ENCODE data around the gene MT1F. TPM values are rescaled to one million over a fixed set of nuclear protein-coding genes. Genes with fewer than 3 reads are reported as not detected.

The MT1F gene
- total and polyA plus RNA-seq, 10 of the 15 experiments (the other 5 are each of a cell fraction or from before 2014, with no cell fraction given), result 0.28 to 2.5 (median 1.1) TPM; not detected in 1

GRCh38 chr16:56702836-56703235 lies 45.1 kb downstream of the MT1F start:
- POLR2A ChIA-PET, result interaction anchor here (0.6 kb wide), 1 partner anchor 169 kb away, joined by 5 read pairs; no protein-coding TSS in a partner anchor
- no peak overlapping the region for H2AFZ ChIP-seq (ENCODE audit: control insufficient read depth, low read depth, low read length)
- intact Hi-C loops (cut with micrococcal nuclease; ENCODE audit: unreplicated experiment), result loop anchor here (1.0 to 10.0 kb wide), 4 partner anchors 29 to 388 kb away; no protein-coding TSS in a partner anchor

More at GRCh38 chr16:56702836-56703235, 45.1 kb downstream of the MT1F start:
- TF ChIP-seq MXI1 (IDR thresholded peaks at IDR 0.05; ENCODE audit: low read depth, low read length), result no peak
- TF ChIP-seq JUND (IDR thresholded peaks at IDR 0.05; ENCODE audit: low read depth, low read length), result no peak
- TF ChIP-seq RCOR1 (conservative IDR thresholded peaks at IDR 0.05; ENCODE audit: low read depth, low read length), result no peak
- no peak overlapping the region for H3K9ac ChIP-seq (ENCODE audit: control insufficient read depth, insufficient read depth, low read length)
- ATAC-seq (no peak), DNase-seq (ENCODE audit: low read depth, low spot score) (no peak), FAIRE-seq (no peak)
- in situ Hi-C loops (cut with MboI), result loop anchor here (5.0 kb wide), 1 partner anchor 191 kb away; no protein-coding TSS in a partner anchor
- H3K79me2 ChIP-seq (ENCODE audit: control insufficient read depth, insufficient read depth, low read length), result no peaks in the 10 kb centered on the region
- WGBS (ENCODE audit: insufficient coverage, insufficient replicate concordance, low lambda C conversion rate, missing lambda C conversion rate), result 53% methylated on average over 5 of the region's 5 CpGs
- H3K36me3 ChIP-seq (ENCODE audit: control insufficient read depth in 2 of 2, insufficient read depth in 2 of 2, low read length in 1 of 2), result no peaks in the 10 kb centered on the region
- CTCF ChIA-PET, result interaction anchor here (0.9 to 4.6 kb wide), 21 partner anchors 15 to 394 kb away, joined by 3 to 90 read pairs (median 9); partner anchors contain the start of gene MT2A
- no peaks in the 10 kb centered on the region; the same call in 1 of the 2 replicates for H3K4me1 ChIP-seq (ENCODE audit: control insufficient read depth, insufficient read depth, low read length)
- RAD21 ChIA-PET (ENCODE audit: unreplicated experiment), result interaction anchor here (1.0 to 4.7 kb wide), 12 partner anchors 13 to 126 kb away, joined by 3 to 66 read pairs (median 6); no protein-coding TSS in a partner anchor
- H3K27me3 ChIP-seq (replicated peaks in 1 of 2; ENCODE audit: control insufficient read depth in 2 of 2, insufficient read depth in 2 of 2, low read length in 1 of 2), result no peaks in the 10 kb centered on the region; a peak in 1 of 4 replicates
- BruUV-seq (replicated peaks), result no TSS peak
- no peak overlapping the region for H3K4me3 ChIP-seq
- SMC1A ChIA-PET (ENCODE audit: uncharacterized antibody, unreplicated experiment), result interaction anchor here (0.6 to 4.6 kb wide), 26 partner anchors 13 to 345 kb away, joined by 3 to 67 read pairs (median 5); partner anchors contain the start of genes MT1G and MT1X
- H4K20me1 ChIP-seq (ENCODE audit: control insufficient read depth, insufficient read depth), result no peaks in the 10 kb centered on the region
- no peak overlapping the region for H3K4me2 ChIP-seq (ENCODE audit: control insufficient read depth, insufficient read depth)
- no peaks in the 10 kb centered on the region for H3K9me3 ChIP-seq (replicated peaks; ENCODE audit: control insufficient read depth, insufficient read depth, low read length)
- H3K27ac ChIP-seq (ENCODE audit: control insufficient read depth, insufficient read depth), result no peak overlapping the region

Other genes with a start within 250 kb of the MT1F start
Only the 7 nearest of the 16 such genes appear.
- 10.0 and 11.0 TPM in 2 replicates for gene MT1E, start 32.2 kb upstream of the MT1F start, total RNA-seq (2014; rRNA removed)
- gene MT1E, start 32.2 kb upstream of the MT1F start, total RNA-seq (2014; rRNA removed; fragmentation: Illumina TruSeq; extraction: Trizol), result 7.6 and 7.9 TPM in 2 replicates
- 10.6 and 12.7 TPM in 2 replicates for gene MT1E, start 32.2 kb upstream of the MT1F start, total RNA-seq (2021)
- 16.8 and 18.2 TPM in 2 replicates for gene MT1E, start 32.2 kb upstream of the MT1F start, polyA plus RNA-seq (2011; rRNA removed)
- 0.48 and 5.8 TPM in 2 replicates for gene MT1E, start 32.2 kb upstream of the MT1F start, polyA plus RNA-seq (2014; fragmentation: Illumina TruSeq; extraction: Trizol)
- gene MT1E, start 32.2 kb upstream of the MT1F start, polyA plus RNA-seq (2014; fragmentation: Nextera tagmentation; extraction: Ambion mirVana), result 10 to 100 TPM; 17.7 to 20.7 TPM
- 16.2 and 18.8 TPM in 2 replicates for gene MT1E, start 32.2 kb upstream of the MT1F start, polyA plus RNA-seq (2014; rRNA removed)
- 10 to 100 TPM; 20.1 to 22.3 TPM for gene MT1E, start 32.2 kb upstream of the MT1F start, polyA plus RNA-seq (2016; fragmentation: Nextera tagmentation; extraction: Ambion mirVana)
- gene MT1M, start 25.3 kb upstream of the MT1F start, total RNA-seq (2014; rRNA removed), result not detected in 2 replicates
- not detected in 2 replicates for gene MT1M, start 25.3 kb upstream of the MT1F start, total RNA-seq (2014; rRNA removed; fragmentation: Illumina TruSeq; extraction: Trizol)
- not detected in 2 replicates for gene MT1M, start 25.3 kb upstream of the MT1F start, total RNA-seq (2021)
- gene MT1M, start 25.3 kb upstream of the MT1F start, polyA plus RNA-seq (2011; rRNA removed), result not detected in 2 replicates
- gene MT1M, start 25.3 kb upstream of the MT1F start, polyA plus RNA-seq (2014; fragmentation: Illumina TruSeq; extraction: Trizol), result not detected in 2 replicates
- not detected for gene MT1M, start 25.3 kb upstream of the MT1F start, polyA plus RNA-seq (2014; fragmentation: Nextera tagmentation; extraction: Ambion mirVana)
- gene MT1M, start 25.3 kb upstream of the MT1F start, polyA plus RNA-seq (2014; rRNA removed), result not detected in 2 replicates
- not detected for gene MT1M, start 25.3 kb upstream of the MT1F start, polyA plus RNA-seq (2016; fragmentation: Nextera tagmentation; extraction: Ambion mirVana)
- gene MT1A, start 19.3 kb upstream of the MT1F start, total RNA-seq (2014; rRNA removed), result not detected in 2 replicates
- not detected in 2 replicates for gene MT1A, start 19.3 kb upstream of the MT1F start, total RNA-seq (2014; rRNA removed; fragmentation: Illumina TruSeq; extraction: Trizol)
- gene MT1A, start 19.3 kb upstream of the MT1F start, total RNA-seq (2021), result not detected in 2 replicates
- gene MT1A, start 19.3 kb upstream of the MT1F start, polyA plus RNA-seq (2011; rRNA removed), result not detected in 2 replicates
- gene MT1A, start 19.3 kb upstream of the MT1F start, polyA plus RNA-seq (2014; fragmentation: Illumina TruSeq; extraction: Trizol), result not detected in 2 replicates
- not detected for gene MT1A, start 19.3 kb upstream of the MT1F start, polyA plus RNA-seq (2014; fragmentation: Nextera tagmentation; extraction: Ambion mirVana)
- gene MT1A, start 19.3 kb upstream of the MT1F start, polyA plus RNA-seq (2014; rRNA removed), result not detected in 2 replicates
- not detected for gene MT1A, start 19.3 kb upstream of the MT1F start, polyA plus RNA-seq (2016; fragmentation: Nextera tagmentation; extraction: Ambion mirVana)
- gene MT1B, start 6.1 kb upstream of the MT1F start, total RNA-seq (2014; rRNA removed), result not detected in 2 replicates
- gene MT1B, start 6.1 kb upstream of the MT1F start, total RNA-seq (2014; rRNA removed; fragmentation: Illumina TruSeq; extraction: Trizol), result not detected in 2 replicates
- not detected in 2 replicates for gene MT1B, start 6.1 kb upstream of the MT1F start, total RNA-seq (2021)
- not detected in 2 replicates for gene MT1B, start 6.1 kb upstream of the MT1F start, polyA plus RNA-seq (2011; rRNA removed)
- not detected in 2 replicates for gene MT1B, start 6.1 kb upstream of the MT1F start, polyA plus RNA-seq (2014; fragmentation: Illumina TruSeq; extraction: Trizol)
- not detected for gene MT1B, start 6.1 kb upstream of the MT1F start, polyA plus RNA-seq (2014; fragmentation: Nextera tagmentation; extraction: Ambion mirVana)
- gene MT1B, start 6.1 kb upstream of the MT1F start, polyA plus RNA-seq (2014; rRNA removed), result not detected in 2 replicates
- not detected for gene MT1B, start 6.1 kb upstream of the MT1F start, polyA plus RNA-seq (2016; fragmentation: Nextera tagmentation; extraction: Ambion mirVana)
- gene MT1G, start 10.1 kb downstream of the MT1F start, total RNA-seq (2014; rRNA removed), result 3.5 and 4.5 TPM in 2 replicates
- gene MT1G, start 10.1 kb downstream of the MT1F start, total RNA-seq (2014; rRNA removed; fragmentation: Illumina TruSeq; extraction: Trizol), result 1.2 TPM in 1 of 2 replicates, not detected in the other
- gene MT1G, start 10.1 kb downstream of the MT1F start, total RNA-seq (2021), result 3.0 and 4.2 TPM in 2 replicates
- gene MT1G, start 10.1 kb downstream of the MT1F start, polyA plus RNA-seq (2011; rRNA removed), result 2.7 and 2.8 TPM in 2 replicates
- 2.2 TPM in 1 of 2 replicates, not detected in the other for gene MT1G, start 10.1 kb downstream of the MT1F start, polyA plus RNA-seq (2014; fragmentation: Illumina TruSeq; extraction: Trizol)
- 1 to 10 TPM; 8.7 to 9.1 TPM for gene MT1G, start 10.1 kb downstream of the MT1F start, polyA plus RNA-seq (2014; fragmentation: Nextera tagmentation; extraction: Ambion mirVana)
- 4.7 and 8.7 TPM in 2 replicates for gene MT1G, start 10.1 kb downstream of the MT1F start, polyA plus RNA-seq (2014; rRNA removed)
- 1 to 10 TPM; 8.2 to 8.3 TPM for gene MT1G, start 10.1 kb downstream of the MT1F start, polyA plus RNA-seq (2016; fragmentation: Nextera tagmentation; extraction: Ambion mirVana)
- 0.87 TPM in 1 of 2 replicates, not detected in the other for gene MT1H, start 11.9 kb downstream of the MT1F start, total RNA-seq (2014; rRNA removed)
- not detected in 2 replicates for gene MT1H, start 11.9 kb downstream of the MT1F start, total RNA-seq (2014; rRNA removed; fragmentation: Illumina TruSeq; extraction: Trizol)
- 1.3 and 1.8 TPM in 2 replicates for gene MT1H, start 11.9 kb downstream of the MT1F start, total RNA-seq (2021)
- 0.53 and 0.86 TPM in 2 replicates for gene MT1H, start 11.9 kb downstream of the MT1F start, polyA plus RNA-seq (2011; rRNA removed)
- 0.40 TPM in 1 of 2 replicates, not detected in the other for gene MT1H, start 11.9 kb downstream of the MT1F start, polyA plus RNA-seq (2014; fragmentation: Illumina TruSeq; extraction: Trizol)
- 1 to 10 TPM in 1 of 2 experiments, under 1 TPM in 1; 0.98 to 2.1 TPM for gene MT1H, start 11.9 kb downstream of the MT1F start, polyA plus RNA-seq (2014; fragmentation: Nextera tagmentation; extraction: Ambion mirVana)
- 0.99 and 2.6 TPM in 2 replicates for gene MT1H, start 11.9 kb downstream of the MT1F start, polyA plus RNA-seq (2014; rRNA removed)
- gene MT1H, start 11.9 kb downstream of the MT1F start, polyA plus RNA-seq (2016; fragmentation: Nextera tagmentation; extraction: Ambion mirVana), result 1 to 10 TPM; 5.8 to 6.0 TPM
- gene MT1X, start 24.5 kb downstream of the MT1F start, total RNA-seq (2014; rRNA removed), result 9.6 and 14.4 TPM in 2 replicates
- 9.9 and 10.0 TPM in 2 replicates for gene MT1X, start 24.5 kb downstream of the MT1F start, total RNA-seq (2014; rRNA removed; fragmentation: Illumina TruSeq; extraction: Trizol)
- 11.6 and 16.3 TPM in 2 replicates for gene MT1X, start 24.5 kb downstream of the MT1F start, total RNA-seq (2021)
- gene MT1X, start 24.5 kb downstream of the MT1F start, polyA plus RNA-seq (2011; rRNA removed), result 8.7 and 11.8 TPM in 2 replicates
- 3.0 and 9.0 TPM in 2 replicates for gene MT1X, start 24.5 kb downstream of the MT1F start, polyA plus RNA-seq (2014; fragmentation: Illumina TruSeq; extraction: Trizol)
- 10 to 100 TPM; 45.6 to 51.9 TPM for gene MT1X, start 24.5 kb downstream of the MT1F start, polyA plus RNA-seq (2014; fragmentation: Nextera tagmentation; extraction: Ambion mirVana)
- gene MT1X, start 24.5 kb downstream of the MT1F start, polyA plus RNA-seq (2014; rRNA removed), result 5.8 and 22.2 TPM in 2 replicates
- 10 to 100 TPM; 59.9 to 65.6 TPM for gene MT1X, start 24.5 kb downstream of the MT1F start, polyA plus RNA-seq (2016; fragmentation: Nextera tagmentation; extraction: Ambion mirVana)

Measured in GM12878 (cell line).